WERI-Rb-1 (cell line): Measurements from ENCODE around the gene RBFOX1.

Experiments used
- DNase-seq: peaks from one replicate; pipeline ENCODE4 v3.0.0-alpha.2; 2020
- H3K27ac ChIP-seq: fragments of 250-450 bp; sonication (Bioruptor Pico); 2 replicates; pipeline ENCODE4 v1.5.1; 2020; ENCODE audit warnings: mild to moderate bottlenecking, moderate library complexity
- H3K27me3 ChIP-seq: fragments of 250-450 bp; sonication (Bioruptor Pico); 2 replicates; pipeline ENCODE4 v1.5.1; 2021; ENCODE audit warnings: mild to moderate bottlenecking, low read depth, moderate library complexity; ENCODE audit not compliant: insufficient read depth, severe bottlenecking
- H3K36me3 ChIP-seq: fragments of 250-450 bp; sonication (Bioruptor Pico); 2 replicates; pipeline ENCODE4 v1.5.1; 2020; ENCODE audit warnings: mild to moderate bottlenecking, moderate library complexity
- H3K4me3 ChIP-seq: 2 replicates; pipeline ENCODE4 v1.5.1; 2011; ENCODE audit warnings: low read depth, mild to moderate bottlenecking, control low read depth, low read length
- H3K9me3 ChIP-seq: fragments of 250-450 bp; sonication (Bioruptor Pico); 2 replicates; pipeline ENCODE4 v1.5.1; 2021; ENCODE audit warnings: mild to moderate bottlenecking, moderate library complexity; ENCODE audit not compliant: severe bottlenecking
- CTCF ChIP-seq: IDR thresholded peaks from 2 replicates; pipeline ENCODE4 v1.5.1; 2011; ENCODE audit warnings: low read depth, mild to moderate bottlenecking, control low read depth, inconsistent platforms, low read length

The RBFOX1 gene

GRCh38 chr16:7397901-7398300 lies 65.3 kb downstream of the RBFOX1 start:
- no peak for TF ChIP-seq CTCF
- no peaks in the 10 kb centered on the region for H3K9me3 ChIP-seq
- no peak overlapping the region for H3K27ac ChIP-seq
- no peaks in the 10 kb centered on the region for H3K27me3 ChIP-seq
- no peak overlapping the region for H3K4me3 ChIP-seq
- no peaks in the 10 kb centered on the region for H3K36me3 ChIP-seq
- DNase-seq, result peak; percentile 32

- Histone ChIP-seq H3K27me3 (no peaks in the 10 kb centered on the region), H3K36me3 (no peaks in the 10 kb centered on the region), H3K9me3 (no peaks in the 10 kb centered on the region), H3K27ac (no peak overlapping the region), H3K4me3 (no peak overlapping the region)
- DNase-seq, result no peak
- TF ChIP-seq CTCF, result no peak
These were observed 65.9 kb downstream of the RBFOX1 start for GRCh38 chr16:7398536-7398935.

DNA sequence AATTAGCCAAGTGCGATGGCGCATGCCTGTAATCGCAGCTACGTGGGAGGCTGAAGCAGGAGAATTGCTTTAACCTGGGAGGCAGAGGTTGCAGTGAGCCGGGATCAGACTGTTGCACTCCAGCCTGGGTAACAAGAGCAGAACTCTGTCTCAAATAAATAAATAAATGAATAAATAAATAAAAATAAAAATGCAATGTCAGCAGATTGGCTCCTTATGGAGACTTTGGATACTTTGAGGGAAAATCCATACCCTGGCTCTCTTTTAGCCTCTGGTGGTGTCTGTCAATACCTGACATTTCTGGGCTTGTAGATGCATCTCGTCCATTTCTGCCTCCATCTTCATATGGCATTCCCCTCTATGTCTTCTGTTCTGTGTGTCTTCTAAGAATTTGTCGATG lies 66.7 kb downstream of the RBFOX1 start:
- Histone ChIP-seq H3K4me3 (no peak overlapping the region), H3K36me3 (no peaks in the 10 kb centered on the region), H3K27me3 (no peaks in the 10 kb centered on the region), H3K9me3 (no peaks in the 10 kb centered on the region), H3K27ac (no peak overlapping the region)
- TF ChIP-seq CTCF, result no peak
- DNase-seq, result no peak

GRCh38 chr16:7400117-7400890 lies 67.7 kb downstream of the RBFOX1 start:
- no peak for TF ChIP-seq CTCF
- H3K27me3 ChIP-seq, result no peaks in the 10 kb centered on the region
- DNase-seq, result no peak
- H3K36me3 ChIP-seq, result no peaks in the 10 kb centered on the region
- no peak overlapping the region for H3K4me3 ChIP-seq
- H3K27ac ChIP-seq, result no peak overlapping the region
- no peaks in the 10 kb centered on the region for H3K9me3 ChIP-seq

- Histone ChIP-seq H3K9me3 (no peaks in the 10 kb centered on the region), H3K4me3 (no peak overlapping the region), H3K36me3 (no peaks in the 10 kb centered on the region), H3K27ac (no peak overlapping the region), H3K27me3 (no peaks in the 10 kb centered on the region)
- no peak for TF ChIP-seq CTCF
- DNase-seq, result no peak
These were observed 71.6 kb downstream of the RBFOX1 start for GRCh38 chr16:7404217-7404616.

GRCh38 chr16:7405166-7405565 lies 72.5 kb downstream of the RBFOX1 start:
- Histone ChIP-seq H3K27me3 (no peaks in the 10 kb centered on the region), H3K4me3 (no peak overlapping the region), H3K9me3 (no peaks in the 10 kb centered on the region), H3K27ac (no peak overlapping the region), H3K36me3 (no peaks in the 10 kb centered on the region)
- peak; percentile 92 for TF ChIP-seq CTCF
- peak; percentile 87 for DNase-seq
